Astrocyte of the cerebellum (primary cell): Measurements from ENCODE around the gene NSUN3.

Source experiments
- DNase-seq: peaks from one replicate; pipeline ENCODE4 v3.0.0-alpha.2; 2011; ENCODE audit warnings: low read depth
- H3K4me3 ChIP-seq: 2 replicates; pipeline ENCODE4 v1.5.1; 2011; ENCODE audit warnings: mild to moderate bottlenecking, low read depth, low read length, moderate library complexity
- CTCF ChIP-seq: IDR thresholded peaks from 2 replicates; pipeline ENCODE4 v1.5.1; 2012; ENCODE audit warnings: low read length, low read depth, moderate library complexity, mild to moderate bottlenecking; ENCODE audit errors: missing control alignments
- in situ Hi-C: cut with HindIII; loops from 2 replicates; pipeline ENCODE4 v1.10.0; 2017; ENCODE audit warnings: low sequenced_read_pairs

The NSUN3 gene

GRCh38 chr3:94115482-94115881 is 52.6 kb downstream of the NSUN3 start:
- peak; percentile 52 for TF ChIP-seq CTCF
- H3K4me3 ChIP-seq: no peak overlapping the region
- peak; percentile 18 for DNase-seq
- in situ Hi-C loops: no loop called here

- in situ Hi-C loops: no loop called here
- TF ChIP-seq CTCF: no peak
- no peak for DNase-seq
- no peak overlapping the region for H3K4me3 ChIP-seq
These were observed 54.9 kb downstream of the NSUN3 start for GRCh38 chr3:94117729-94118128.

DNA sequence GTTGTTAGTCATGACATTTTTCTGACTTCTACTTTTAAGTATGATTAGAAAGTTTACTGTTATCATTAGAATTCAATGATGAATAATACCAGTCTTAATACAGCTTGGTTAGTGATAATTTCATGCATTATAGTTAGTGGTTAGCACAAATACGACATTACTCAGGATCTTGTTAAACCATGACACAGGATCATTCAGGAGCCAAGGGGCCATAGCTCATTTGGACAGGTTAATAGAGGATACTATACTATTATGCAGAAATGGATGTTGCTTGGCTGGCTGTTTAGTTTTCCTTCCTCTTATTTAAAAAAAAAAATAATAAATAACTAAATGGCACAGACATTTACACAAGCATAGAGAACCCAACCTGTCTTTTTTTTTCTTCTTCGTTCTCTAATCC is 55.5 kb downstream of the NSUN3 start:
- DNase-seq: no peak
- no peak overlapping the region for H3K4me3 ChIP-seq
- TF ChIP-seq CTCF: no peak
- in situ Hi-C loops: no loop called here

DNA sequence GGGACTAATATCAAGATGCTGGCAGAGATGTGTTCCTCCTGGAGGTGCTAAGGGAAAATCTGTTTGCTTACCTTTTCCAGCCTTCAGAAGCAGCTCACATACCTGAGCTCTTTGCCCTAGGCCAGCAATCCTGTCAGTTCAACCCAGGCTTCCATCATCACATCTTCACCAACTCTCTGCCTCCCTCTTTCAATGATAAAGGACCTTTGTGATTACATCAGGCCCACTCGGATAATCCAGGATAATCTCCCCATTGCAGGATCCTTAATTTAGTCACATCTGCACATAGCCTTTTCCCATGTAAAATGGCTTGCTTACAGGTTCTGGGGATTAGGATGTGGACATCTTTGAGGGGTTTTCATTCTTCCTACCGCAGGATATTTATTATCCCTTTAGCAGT is 58.3 kb downstream of the NSUN3 start:
- in situ Hi-C loops: no loop called here
- DNase-seq: no peak
- H3K4me3 ChIP-seq: no peak overlapping the region
- no peak for TF ChIP-seq CTCF

GRCh38 chr3:94127115-94127514 is 64.3 kb downstream of the NSUN3 start:
- in situ Hi-C loops: no loop called here
- TF ChIP-seq CTCF: no peak

GRCh38 chr3:94130690-94131089 is 67.8 kb downstream of the NSUN3 start:
- TF ChIP-seq CTCF: no peak
- no peak for DNase-seq
- in situ Hi-C loops: no loop called here

More at GRCh38 chr3:94127115-94127514, 64.3 kb downstream of the NSUN3 start:
- DNase-seq: no peak
- H3K4me3 ChIP-seq: no peak overlapping the region

DNA sequence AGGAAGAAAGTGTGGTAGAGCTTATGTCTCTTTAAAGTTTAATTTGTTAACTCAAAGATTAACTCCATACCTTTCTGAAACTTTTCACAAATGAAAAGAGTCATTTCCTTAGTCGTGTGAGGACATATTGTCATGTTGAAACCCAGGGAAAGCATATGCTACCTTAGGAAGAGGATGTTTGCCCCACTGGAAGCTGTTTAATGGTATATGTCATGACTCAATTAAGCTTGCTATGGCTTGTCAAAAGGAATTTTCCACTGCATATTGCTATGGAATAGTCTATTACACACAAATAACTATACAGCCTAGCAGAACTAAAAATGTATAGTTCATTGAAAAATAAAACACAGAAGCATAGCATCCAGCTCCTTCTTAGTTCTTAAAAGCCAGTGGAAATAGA is 69.9 kb downstream of the NSUN3 start:
- in situ Hi-C loops: no loop called here
- no peak for DNase-seq
- TF ChIP-seq CTCF: no peak
- H3K4me3 ChIP-seq: no peak overlapping the region

More at GRCh38 chr3:94130690-94131089, 67.8 kb downstream of the NSUN3 start:
- H3K4me3 ChIP-seq: no peak overlapping the region
